Inflammatory macrophage (primary cell): ENCODE measurements around the gene AK2.
A peak's percentile ranks its signal among the peaks of the same experiment; 100 is the strongest.
"Not testable (repeated sequence)": the region's sequence is repeated elsewhere in the genome, so short reads cannot be mapped to it uniquely, and the experiment has no call there.

ENCODE experiments used
- DNase-seq, 2 donors: peaks; one replicate each; pipeline ENCODE4 v3.0.0-alpha.2; 2020 to 2022

Gene AK2

DNA sequence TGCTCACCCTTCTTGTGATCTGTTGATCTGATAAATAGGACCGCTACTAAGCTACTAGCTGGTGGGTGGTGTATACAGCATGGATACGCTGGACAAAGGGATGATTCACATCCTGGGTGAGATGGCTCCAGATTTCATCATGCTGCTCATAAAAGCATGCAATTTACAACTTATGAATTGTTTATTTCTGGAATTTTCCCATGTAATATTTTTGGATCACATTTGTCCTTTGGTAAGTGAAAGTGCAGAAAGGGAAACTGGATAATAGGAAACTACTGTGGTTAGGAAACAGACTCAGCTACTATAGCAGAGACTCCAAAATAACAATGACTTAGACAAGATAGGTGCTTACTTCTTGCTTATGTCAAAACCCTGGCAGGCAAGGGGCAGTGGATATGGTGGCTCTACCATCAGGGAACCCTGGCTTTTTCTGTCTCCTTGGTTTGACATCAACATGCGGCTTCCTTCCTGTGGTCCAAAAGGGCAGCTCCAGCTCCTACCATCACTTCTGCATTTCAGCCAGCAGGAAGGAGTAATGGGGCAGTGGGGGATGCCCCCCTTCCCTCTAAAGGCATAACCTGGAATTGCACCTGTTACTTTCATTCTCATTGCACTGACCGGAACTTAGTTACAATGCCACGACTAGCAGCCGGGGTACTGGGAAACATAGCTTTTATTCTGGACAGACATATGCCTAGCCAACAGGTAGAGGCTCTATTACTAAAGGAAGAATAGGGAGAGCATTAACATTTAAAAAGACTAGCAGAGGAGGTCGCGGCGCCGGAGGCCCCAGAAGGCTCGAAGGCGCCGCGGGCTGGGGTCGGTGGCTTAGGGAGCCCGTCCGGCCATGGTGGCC, 13.8 kb upstream of the AK2 start:
- peak; percentile 78 to 86 for DNase-seq

DNA sequence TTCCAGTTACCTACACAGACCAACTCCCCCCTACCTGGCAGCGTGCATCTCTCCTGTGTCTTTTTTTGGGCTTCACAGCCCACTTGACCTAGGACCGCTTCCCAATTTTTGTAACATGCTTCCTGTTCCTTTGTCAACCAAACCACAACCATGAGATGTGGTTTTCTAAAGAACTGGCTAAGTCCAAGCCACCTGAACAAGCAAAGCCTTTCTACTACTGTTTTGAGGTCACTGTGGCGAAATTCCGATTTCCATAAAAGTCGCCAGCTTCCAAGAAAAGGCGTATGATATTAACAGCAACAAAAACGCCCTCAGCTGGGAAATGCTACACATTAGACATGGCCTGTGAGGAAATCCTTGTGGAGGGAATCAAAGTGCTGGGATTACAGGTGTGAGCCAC, 12.7 kb upstream of the AK2 start:
- peak; percentile 38 to 44 for DNase-seq

DNA sequence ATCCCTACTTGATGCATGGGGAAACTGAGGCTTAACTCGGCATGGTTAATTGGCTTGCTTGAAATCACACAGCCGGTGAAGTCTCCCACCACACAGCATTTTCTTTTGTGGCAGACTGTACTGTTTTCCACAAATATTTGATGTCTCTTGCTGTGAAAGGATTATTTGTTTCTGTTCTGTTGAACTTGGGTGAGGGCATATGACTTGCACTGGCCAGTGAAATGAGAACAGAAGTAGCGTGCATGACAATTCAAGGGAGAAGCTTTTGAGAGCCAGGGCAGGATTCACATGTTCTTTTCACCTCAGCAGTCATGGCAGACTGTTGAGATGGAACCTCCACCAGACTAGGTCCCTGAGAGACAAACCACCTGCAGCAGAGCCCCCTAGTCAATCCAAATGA, 11.7 kb upstream of the AK2 start:
- no peak for DNase-seq

DNA sequence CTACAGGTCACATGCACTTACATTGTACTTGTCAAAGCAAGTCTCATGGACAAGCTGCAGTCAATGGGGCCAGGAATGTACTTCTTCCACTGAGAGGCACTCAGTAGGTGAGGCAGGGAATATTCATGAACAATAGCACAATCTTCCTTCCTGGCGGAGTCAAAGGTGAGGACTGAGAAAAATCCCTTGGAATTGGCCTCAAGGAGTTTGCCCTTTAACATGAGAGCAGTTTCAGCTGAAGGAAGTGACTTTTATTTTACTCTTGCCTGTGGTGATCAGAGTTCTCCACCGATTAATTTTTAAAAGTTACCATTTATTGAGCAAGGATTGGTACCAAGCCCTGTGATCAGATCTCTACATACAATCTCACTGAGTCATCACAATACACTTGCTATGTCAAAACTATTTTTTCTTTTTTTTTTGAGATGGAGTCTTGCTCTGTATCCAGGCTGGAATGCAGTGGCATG, 11.2 kb upstream of the AK2 start:
- no peak for DNase-seq

DNA sequence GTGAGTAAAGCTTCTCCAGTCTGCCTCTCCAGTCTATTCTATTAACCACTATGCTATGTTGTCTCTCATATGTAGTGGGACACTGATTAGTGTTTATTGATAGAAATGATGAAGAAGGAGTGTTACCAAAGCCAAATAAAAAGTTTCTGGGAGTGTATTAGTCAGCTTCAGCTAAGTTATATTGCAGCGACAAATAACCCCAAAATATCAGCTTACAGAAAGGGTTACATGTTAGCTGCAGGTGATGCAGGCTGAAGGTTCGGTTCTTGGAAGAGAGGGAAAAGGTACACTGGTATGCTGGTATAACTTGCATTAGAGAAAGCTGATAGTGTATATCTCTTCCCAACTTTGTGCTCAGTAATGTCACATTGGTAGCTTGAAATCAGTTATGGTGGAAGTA, 10.6 kb upstream of the AK2 start:
- DNase-seq = no peak

DNA sequence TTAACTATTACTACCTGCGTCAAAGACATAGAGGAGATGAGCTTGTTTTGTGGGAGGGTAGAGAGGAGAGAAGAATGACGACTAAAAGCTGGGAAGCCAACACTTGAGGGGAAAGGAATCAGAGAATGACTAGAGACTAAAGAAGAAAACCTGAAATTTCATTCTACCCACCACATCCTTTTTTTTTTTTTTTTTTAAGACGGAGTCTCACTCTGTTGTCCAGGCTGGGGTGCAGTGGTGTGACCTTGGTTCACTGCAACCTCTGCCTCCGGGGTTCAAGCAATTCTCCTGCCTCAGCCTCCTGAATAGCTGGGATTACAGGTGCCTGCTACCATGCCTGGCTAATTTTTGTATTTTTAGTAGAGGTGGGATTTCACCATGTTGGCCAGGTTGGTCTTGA, 9.6 kb upstream of the AK2 start:
- not testable (repeated sequence) for DNase-seq

DNA sequence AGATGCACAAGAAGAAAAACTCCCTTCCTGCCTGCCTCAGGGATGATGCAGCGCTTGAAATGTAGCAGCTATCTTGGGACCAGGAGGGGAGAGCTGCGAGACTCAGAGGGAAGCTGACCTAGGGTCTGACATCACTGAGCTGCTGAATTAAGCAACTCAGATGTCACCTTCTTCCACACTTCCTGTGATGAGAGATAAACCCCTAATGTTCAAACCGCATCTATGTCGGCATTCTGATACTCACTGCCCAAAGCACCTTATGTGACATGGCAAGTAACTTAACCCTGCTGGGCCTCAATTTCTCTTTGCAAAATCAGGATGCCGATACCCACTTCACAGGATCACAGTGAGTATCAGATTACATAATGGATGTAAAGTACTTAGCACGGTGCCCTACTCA, 9.1 kb upstream of the AK2 start:
- DNase-seq = peak in 1 of 2 donors; percentile 36

DNA sequence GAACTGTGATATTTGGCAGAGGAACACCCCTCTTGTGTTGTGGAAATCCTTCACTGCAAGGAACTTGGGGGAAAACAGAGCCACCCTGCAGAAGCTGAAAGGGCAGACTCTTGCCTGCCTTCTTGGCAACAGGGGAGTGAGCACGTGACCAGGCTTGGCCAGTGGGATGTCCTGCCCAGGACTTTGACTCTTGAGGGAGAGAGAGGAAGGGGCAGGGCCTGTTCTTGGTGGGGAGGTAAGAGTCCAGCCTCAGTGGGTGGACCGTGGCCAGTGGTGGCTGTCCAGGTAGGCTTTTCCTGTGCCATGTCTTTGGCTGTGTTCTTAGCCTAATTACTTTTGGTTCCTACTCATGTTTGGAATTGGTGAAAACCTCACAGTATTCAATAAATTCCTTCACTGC, 8.6 kb upstream of the AK2 start:
- no peak for DNase-seq

DNA sequence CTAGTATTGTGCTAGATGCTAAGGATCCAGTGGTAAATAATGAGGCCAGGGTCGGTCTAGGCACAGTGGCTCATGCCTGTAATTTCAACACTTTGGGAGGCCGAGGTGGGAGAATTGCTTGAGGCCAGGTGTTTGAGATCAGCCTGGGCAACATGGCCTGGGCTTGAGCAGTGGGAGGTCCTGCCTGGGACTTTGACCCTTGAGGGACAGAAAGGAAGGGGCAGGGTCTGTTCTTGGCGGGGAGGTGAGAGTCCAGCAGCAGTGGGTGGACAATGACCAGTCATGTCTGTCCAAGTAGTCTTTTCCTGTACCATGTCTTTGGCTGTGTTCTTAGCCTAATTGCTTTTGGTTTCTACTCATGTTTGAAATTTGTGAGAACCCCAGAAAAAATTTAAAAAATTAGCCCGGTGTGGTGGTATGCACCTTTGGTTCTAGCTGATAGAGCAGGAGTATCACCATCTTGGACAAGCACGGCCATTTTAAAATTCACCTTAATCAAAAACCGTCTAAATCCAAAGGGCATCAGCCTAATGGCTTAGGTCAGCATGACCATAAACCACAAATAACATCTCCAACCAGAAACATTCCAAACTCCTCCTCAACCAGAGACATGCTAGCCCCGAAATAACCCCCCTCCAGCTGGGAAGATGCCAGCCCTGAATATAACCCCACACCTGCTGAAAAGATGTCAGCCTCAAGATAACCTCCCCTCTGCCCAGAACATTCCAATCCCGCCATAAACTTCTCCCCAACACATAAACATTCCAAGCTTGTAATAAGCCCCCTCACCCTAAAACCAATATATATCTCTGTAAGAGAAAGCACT, 6.8 kb upstream of the AK2 start:
- no peak for DNase-seq

DNA sequence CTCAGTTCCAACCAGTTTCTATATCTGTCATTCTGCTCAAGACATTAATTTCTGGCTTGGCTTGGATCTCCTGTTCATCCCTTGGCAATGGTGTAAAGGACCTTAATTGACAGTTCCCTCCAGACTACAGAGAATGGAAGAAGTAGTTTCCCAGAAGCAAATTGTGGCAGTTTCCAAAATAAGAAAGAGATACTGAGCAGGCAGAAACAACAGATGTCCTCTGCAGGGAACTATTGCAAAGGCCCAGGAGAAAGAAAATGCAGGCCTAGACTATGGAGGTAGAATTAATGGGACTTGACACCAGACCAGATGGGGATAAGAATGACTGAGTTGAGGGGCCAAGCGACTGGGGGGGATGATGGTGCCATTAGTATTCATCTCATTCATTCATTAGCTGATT, 6.1 kb upstream of the AK2 start:
- no peak for DNase-seq

DNA sequence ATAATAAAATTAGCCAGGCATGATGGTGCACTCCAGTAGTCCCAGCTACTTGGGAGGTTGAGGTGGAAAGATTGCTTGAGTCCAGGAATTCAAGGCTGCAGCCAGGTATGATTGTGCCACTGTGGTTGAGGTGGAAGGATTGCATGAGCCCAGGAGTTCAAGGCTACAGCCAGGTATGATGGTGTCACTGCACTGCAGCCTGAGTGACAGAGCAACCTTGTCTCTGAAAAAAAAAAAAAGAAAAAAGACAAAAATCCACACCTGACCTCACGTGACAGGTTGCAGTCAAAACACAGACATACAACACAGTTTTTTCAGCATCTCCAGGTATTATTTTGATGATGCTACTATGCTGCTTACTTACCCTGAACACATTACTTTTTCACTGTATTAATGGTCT, 4.3 kb upstream of the AK2 start:
- DNase-seq = no peak

DNA sequence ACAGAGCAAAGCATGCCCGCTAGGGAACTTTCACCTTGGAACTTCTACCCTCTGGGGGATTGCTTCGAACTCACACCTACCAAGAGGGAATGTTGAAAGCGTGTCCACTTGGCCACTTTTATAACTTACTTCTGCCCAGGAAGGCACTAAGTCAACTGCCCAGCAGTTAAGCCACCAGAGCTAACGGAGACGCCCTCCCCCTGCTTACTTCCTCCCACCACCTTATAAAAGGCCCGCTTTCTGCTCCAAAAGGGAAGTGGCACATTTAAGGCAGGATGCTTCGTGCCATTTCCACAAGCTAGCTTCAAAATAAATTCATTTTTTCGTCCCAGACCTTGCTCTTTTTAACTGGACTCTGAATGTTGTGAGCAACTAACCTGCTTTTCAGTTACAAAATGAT, 3.2 kb upstream of the AK2 start:
- peak; percentile 77 to 80 for DNase-seq

DNA sequence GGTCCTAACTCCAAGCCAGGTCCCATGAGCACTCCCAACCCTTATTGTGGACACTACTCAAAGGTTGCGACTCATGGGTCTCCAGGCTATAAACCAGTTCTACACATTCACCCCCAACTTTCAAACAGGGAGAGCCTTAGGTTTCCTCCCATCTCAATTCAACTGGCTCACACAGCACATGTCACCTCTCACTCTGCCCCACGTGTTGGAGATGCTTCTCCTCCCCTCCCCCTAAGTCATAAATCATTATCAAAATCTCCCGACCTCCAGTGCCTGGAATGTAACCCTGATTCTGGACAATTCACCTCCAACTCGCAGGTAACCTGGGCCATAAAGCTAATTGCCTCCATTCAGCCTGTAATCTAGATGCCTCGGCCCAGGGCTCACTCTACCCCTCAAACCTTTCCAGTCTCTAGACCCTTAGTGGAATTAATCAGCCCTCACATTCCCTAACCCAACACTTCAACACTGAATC, 595 bp downstream of the AK2 start:
- DNase-seq = no peak

DNA sequence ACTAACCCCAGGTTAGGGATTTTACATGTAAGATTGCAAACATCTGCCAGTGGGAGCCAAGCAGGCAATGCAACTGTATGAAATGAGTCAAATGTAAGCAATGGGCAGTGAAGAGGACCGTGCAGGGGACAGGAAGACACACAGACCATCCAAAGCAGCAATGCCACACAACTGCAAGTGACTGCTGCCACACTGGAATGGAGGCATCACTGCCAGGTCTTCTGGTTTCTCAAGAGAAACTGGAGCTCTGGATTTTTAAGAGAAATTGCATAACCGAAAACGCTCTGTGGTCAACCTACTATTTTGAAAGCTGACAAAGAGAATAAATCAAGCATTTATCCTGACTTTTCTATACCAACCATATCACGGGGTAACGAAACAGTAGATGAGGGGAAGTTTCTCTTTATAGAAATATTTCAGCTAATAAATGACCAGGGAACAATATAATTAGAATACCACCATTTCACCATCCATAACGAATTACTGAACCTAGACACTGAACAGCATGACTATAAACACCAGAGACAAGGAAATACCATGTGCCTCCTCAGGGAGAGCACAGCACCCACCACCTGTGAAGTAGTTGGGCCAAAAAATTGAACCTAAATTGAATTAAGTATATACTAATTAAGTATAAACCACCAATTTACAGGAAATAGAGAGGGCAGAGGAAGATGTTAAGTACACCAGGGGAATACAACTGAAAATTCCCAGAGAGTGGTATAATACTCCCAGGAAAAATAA, 4.4 kb downstream of the AK2 start:
- DNase-seq = peak; percentile 44 to 74

DNA sequence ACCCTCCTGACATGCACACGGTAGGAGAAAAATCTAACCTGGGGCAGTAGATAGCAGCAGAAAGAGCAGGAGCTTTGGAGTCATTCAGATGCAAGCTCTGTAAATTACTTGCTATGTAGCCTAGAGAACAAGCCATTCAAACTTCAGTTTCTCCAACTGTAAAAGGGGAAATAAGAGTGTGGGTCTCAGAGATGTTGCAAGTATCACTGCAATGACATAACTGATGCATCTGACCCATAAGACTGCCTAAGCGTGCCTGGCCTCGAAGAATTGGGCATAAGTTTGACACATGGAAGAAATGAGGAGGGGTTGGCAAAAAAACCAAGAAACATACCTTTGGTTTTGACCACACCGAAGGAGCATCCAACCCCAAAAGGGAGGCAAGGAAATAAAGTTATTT, 5.2 kb downstream of the AK2 start:
- peak; percentile 58 to 72 for DNase-seq

DNA sequence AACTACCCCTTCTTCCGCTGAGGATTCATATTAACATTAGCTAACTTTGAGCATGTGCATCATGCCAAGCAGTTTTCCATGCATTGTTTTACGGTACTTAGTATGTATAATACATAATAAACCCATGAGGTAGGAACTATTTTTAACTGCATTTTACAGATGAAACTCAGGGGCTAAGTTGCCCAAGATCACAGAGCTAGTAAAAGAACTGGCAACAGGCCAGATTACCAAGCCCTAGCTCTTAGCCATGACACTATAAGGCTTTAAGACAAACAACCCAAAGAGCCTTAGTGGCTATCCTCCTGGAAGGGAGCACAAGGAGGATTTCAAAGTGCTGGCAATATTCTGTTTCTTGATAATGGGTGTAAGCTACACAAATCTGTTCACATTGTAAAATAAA, 6.1 kb downstream of the AK2 start:
- peak; percentile 50 to 68 for DNase-seq

DNA sequence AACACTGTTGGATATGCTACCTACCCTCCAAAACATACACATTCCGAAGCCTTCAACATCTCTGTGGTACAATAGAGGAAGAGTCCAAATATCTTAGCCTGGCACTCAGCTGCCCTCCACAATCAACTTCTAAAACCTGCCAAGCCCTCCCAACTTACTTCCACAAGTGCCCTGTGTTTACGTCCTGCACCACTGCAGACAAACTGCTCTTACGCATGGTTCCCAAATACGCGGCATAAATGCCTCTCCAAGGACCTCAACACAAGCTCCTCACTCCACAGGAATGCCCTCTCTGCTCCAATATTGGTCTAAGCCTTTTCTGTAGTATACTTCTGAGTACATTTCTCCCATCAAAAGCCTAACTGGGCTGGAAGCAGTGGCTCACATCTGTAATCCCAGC, 6.8 kb downstream of the AK2 start:
- no peak for DNase-seq

DNA sequence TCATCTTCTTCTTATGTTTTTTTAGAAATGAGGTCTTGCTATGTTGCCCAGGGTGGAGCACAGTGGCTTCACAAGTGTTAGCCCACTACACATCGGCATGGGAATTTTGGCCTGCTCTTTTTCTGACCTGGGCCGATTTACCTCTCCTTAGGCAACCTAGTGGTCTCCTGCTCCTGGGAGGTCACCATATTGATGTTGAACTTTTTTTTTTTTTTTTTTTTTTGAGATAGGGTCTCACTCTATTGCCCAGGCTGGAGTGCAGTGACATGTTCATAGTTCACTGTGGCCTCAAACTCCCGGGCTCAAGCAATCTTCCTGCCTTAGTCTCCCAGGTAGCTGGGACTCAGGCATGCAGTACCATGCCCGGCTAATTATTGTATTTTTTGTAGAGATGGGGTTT, 7.5 kb downstream of the AK2 start:
- DNase-seq = no peak

DNA sequence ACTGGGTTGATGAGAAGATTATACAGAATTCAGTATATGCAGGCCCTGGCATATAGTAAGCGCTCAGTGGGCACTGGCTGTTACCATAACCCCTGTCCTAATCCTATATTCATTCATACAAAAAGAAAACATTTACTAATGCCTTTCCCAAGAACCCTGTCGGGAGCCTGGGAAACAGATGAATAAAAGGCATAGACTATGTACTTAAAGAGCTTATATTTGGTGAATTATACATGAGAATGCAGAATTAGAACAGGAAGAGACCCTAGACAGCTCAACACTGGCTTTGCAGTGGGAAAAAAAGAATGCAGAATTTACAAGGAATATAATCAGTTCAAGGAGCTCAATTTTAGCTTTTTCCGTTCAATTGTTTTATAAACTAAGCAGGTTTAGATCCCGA, 10.9 kb downstream of the AK2 start:
- DNase-seq = no peak

DNA sequence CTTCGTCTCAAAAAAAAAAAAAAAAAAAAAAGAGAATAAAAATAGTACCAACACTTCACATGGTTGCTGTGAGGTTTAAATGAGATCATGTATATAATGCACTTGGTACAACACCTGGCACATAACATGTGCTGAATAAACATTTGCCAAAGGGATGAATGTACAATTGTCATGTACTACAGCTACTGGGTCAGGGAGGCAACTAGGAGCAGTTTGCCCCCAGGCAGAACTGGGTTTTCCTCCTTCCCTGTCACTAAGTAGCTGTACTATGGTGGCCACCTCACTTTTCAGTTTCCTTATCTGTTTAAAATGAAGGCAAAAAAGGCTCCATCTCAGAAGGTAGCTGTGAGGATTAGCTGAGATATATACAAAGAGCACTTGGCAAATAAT, 11.5 kb downstream of the AK2 start:
- DNase-seq = no peak

DNA sequence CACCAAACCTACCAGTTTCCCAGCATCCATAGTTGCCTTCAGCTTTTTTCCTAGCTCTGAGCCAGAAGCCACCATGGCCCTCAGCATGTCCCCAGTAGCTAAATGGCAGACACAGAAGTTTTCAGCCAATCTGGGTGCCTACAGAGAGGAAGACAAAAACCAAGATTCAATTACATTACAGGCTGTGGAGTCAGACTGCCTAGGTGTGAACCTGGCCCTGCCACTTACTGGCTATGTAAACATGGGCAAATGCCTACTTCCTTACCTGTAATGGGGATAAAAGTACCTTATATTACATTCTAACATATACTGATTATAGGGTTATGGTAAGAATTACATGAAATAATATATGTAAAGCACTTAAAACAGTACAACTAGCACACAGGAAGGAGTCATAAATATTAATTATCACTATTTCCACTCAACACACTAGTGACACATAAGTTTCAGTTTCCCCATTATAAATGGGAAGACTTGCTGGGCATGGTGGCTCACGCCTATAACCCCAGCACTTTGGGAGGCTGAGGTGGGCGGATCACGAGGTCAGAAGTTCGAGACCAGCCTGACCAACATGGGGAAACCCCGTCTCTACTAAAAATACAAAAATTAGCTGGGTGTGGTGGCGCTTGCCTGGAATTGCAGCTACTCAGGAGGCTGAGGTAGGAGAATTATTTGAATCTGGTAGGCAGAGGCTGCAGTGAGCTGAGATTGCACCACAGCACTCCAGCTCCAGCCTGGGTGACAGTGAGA, 12.1 kb downstream of the AK2 start:
- DNase-seq = peak; percentile 63 to 73

DNA sequence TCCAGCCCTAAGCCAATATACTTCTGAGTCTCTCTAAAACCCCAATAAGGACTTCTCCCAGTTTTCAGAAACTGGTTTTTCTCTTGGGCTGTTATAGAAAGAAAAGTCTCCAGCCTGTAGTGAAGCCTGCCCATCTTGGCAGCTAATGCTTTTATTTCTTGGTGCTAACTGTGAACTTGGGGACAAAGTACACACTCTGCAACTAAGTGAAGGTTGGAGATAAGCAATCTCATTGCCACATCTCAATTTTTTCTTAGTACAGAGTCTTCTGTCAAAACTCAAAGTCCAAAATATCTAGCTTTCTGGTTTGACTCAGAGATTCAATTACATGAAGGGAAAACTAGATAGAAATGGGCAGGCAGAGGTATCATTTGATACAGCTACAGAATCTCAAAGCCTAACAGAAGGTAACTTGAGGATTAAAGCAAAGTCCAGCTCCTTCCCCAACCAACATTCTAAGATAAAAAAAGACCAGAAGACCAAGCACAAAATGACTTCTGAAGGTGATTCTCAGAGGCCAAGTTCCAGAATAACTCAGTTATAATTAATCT, 14.0 kb downstream of the AK2 start:
- DNase-seq = no peak
